ENCODE results near the gene SOD2.
"Not testable (repeated sequence)": the region's sequence is repeated elsewhere in the genome, so short reads cannot be mapped to it uniquely, and the experiment has no call there.

Gene SOD2

DNA sequence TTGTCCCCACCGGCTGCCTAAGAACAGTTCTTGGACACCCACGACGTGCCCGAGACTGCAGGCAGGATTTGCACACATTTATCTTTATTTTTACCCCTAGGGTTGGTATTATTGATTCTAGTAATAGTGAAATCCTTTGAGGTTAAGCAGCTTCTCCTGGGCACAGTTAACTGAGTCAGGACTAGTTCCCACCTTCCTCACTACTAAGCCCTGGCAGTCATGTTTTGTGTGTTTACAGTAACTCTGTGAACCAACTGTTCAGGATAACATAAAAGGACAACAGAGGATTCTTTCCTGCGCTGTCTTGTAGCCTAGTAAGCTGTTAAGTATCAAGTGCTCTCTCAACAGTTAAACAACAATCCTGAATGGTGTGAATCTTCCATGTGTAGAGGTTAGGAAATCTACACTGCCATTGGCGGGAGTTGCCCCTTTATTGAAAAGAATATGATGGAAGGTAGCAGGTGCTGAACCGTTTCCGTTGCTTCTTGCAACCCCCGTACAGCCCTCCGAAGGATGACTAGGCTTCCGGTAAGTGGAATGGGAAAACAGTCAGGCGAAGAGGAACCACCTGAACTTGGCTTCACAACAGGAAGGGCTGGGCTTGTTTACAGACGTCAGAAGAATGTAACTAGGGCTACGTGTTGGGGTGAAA lies 979 bp upstream of the SOD2 start:
- Mint-ChIP-seq H3K4me3 (peak overlapping the region; percentile 91), H3K27ac (peak overlapping the region; percentile 93), H3K9me3 (no peaks in the 10 kb centered on the region), H3K36me3 (peaks cover 9% of the 10 kb centered on the region), H3K27me3 (no peaks in the 10 kb centered on the region), H3K4me1 (peaks cover 42% of the 10 kb centered on the region)
- ATAC-seq: no peak

DNA sequence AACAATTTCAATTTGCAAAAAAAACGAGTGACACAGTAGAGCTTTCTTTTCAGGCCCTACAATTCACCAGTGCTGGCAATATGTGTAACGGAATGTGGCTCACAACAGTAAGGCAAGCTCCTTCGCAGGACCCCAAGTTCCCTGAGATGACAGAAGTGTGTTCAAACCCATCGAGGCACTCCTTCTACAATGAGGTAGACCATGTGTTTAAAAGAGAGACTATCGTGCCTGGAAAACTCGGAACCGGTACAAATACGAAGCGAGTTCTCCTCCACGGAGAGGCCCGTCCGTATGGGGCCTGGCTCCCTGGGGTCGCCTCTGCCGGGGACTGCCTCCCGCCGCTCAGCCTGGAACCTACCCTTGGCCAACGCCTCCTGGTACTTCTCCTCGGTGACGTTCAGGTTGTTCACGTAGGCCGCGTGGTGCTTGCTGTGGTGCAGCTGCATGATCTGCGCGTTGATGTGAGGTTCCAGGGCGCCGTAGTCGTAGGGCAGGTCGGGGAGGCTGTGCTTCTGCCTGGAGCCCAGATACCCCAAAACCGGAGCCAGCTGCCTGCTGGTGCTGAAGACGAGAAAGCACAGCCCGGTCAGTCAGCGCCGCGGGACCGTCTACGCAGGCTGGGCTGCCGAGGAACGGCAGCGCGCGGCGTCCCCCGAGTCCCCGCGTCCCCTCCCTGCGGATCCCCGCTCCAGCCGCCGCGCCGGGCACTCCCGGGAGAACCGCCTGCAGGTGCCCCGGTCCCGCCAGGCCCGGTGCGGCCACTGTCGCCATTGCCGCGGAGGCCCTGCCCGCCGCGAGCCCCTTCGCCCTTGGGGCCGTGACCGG lies 526 bp downstream of the SOD2 start:
- peaks cover 50% of the 10 kb centered on the region for H3K4me1 Mint-ChIP-seq
- ATAC-seq: peak; percentile 74

GRCh38 chr6:159691963-159692287 lies 1.1 kb downstream of the SOD2 start:
- peak overlapping the region; percentile 91 for H3K4me3 Mint-ChIP-seq
- H3K36me3 Mint-ChIP-seq: peaks cover 26% of the 10 kb centered on the region
- H3K27ac Mint-ChIP-seq: peak overlapping the region; percentile 93
- no peak for ATAC-seq
- H3K27me3 Mint-ChIP-seq: no peaks in the 10 kb centered on the region
- H3K4me1 Mint-ChIP-seq: peaks cover 50% of the 10 kb centered on the region
- no peaks in the 10 kb centered on the region for H3K9me3 Mint-ChIP-seq

More for the DNA sequence above, 526 bp downstream of the SOD2 start:
- Mint-ChIP-seq H3K36me3 (peaks cover 21% of the 10 kb centered on the region), H3K4me3 (peak overlapping the region; percentile 91), H3K27me3 (no peaks in the 10 kb centered on the region), H3K9me3 (no peaks in the 10 kb centered on the region), H3K27ac (peak overlapping the region; percentile 93)

GRCh38 chr6:159691133-159691962 lies 1.7 kb downstream of the SOD2 start:
- H3K4me3 Mint-ChIP-seq: peak overlapping the region; percentile 91
- no peaks in the 10 kb centered on the region for H3K27me3 Mint-ChIP-seq
- H3K4me1 Mint-ChIP-seq: peaks cover 50% of the 10 kb centered on the region
- no peaks in the 10 kb centered on the region for H3K9me3 Mint-ChIP-seq
- no peak overlapping the region for H3K27ac Mint-ChIP-seq
- no peak for ATAC-seq
- peaks cover 29% of the 10 kb centered on the region for H3K36me3 Mint-ChIP-seq

GRCh38 chr6:159690135-159690534 lies 2.9 kb downstream of the SOD2 start:
- not testable (repeated sequence) for H3K4me3 Mint-ChIP-seq, H3K27me3 Mint-ChIP-seq, H3K27ac Mint-ChIP-seq, H3K9me3 Mint-ChIP-seq, ATAC-seq
- peaks cover 50% of the 10 kb centered on the region for H3K4me1 Mint-ChIP-seq
- peaks cover 36% of the 10 kb centered on the region for H3K36me3 Mint-ChIP-seq

DNA sequence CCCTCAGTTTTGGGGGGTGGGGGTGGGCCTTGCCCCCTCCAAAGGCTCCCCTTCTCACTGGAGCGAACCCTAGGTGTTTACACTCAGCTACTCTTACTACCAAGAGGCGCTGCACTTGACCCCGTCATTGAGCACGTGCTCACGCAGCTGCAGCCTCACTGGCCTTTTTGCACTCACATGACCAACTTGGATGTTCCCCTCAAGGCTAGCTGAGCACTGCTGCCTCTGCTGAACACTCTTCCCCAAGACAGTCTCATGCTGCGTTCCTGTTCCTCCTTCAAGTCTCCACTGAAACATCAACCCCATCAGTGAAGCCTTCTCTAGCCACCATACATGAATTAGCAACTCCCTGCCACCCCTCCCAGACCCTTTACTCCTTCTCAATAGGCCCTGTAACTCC lies 4.0 kb downstream of the SOD2 start:
- Mint-ChIP-seq H3K27ac (peak overlapping the region; percentile 5), H3K36me3 (peaks cover 36% of the 10 kb centered on the region), H3K27me3 (no peaks in the 10 kb centered on the region), H3K4me3 (no peak overlapping the region), H3K4me1 (peaks cover 38% of the 10 kb centered on the region), H3K9me3 (no peaks in the 10 kb centered on the region)
- no peak for ATAC-seq

DNA sequence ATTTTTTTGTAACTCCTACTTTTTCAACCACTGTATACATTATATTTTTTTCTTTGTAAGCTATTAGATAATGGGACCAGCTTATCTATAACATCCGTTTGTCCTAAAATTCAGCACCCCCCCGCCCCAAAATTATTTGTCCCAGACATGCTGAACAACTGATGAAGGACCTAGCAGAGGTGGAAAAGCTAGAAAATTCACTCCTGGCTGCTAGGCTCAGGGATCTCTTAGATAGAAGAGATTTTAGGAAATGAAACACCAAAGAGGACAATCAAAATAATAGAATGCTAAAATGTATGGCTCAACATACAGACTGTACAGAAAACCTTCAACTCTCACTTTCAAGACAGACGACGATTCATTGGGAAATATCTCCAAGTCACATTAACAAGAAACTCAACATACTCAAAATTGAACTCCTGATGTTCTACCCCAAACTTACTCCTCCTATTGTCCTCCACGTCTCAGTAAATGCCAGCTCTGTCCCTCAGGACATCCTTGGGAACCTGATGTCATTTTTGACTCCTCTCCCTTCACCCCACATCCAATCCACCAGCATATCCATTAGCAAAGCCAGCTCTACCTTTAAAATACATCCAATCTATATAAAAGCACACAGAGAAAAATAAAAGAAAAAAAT lies 4.7 kb downstream of the SOD2 start:
- Mint-ChIP-seq H3K27ac (peak overlapping the region; percentile 5), H3K9me3 (no peaks in the 10 kb centered on the region), H3K27me3 (no peaks in the 10 kb centered on the region), H3K36me3 (peaks cover 36% of the 10 kb centered on the region), H3K4me3 (no peak overlapping the region), H3K4me1 (peaks cover 35% of the 10 kb centered on the region)
- ATAC-seq: no peak

GRCh38 chr6:159687341-159687740 lies 5.7 kb downstream of the SOD2 start:
- no peaks in the 10 kb centered on the region for H3K27me3 Mint-ChIP-seq
- ATAC-seq: no peak
- H3K9me3 Mint-ChIP-seq: no peaks in the 10 kb centered on the region
- H3K4me1 Mint-ChIP-seq: peaks cover 31% of the 10 kb centered on the region
- H3K4me3 Mint-ChIP-seq: no peak overlapping the region
- peaks cover 36% of the 10 kb centered on the region for H3K36me3 Mint-ChIP-seq
- no peak overlapping the region for H3K27ac Mint-ChIP-seq

- H3K27ac Mint-ChIP-seq: no peak overlapping the region
- no peak for ATAC-seq
- no peaks in the 10 kb centered on the region for H3K27me3 Mint-ChIP-seq
- H3K4me3 Mint-ChIP-seq: no peak overlapping the region
- H3K36me3 Mint-ChIP-seq: peaks cover 37% of the 10 kb centered on the region
- no peaks in the 10 kb centered on the region for H3K9me3 Mint-ChIP-seq
- H3K4me1 Mint-ChIP-seq: peaks cover 25% of the 10 kb centered on the region
These were observed 6.3 kb downstream of the SOD2 start for GRCh38 chr6:159686703-159687102.

GRCh38 chr6:159686040-159686439 lies 7.0 kb downstream of the SOD2 start:
- H3K4me3 Mint-ChIP-seq: no peak overlapping the region
- H3K9me3 Mint-ChIP-seq: no peaks in the 10 kb centered on the region
- peaks cover 41% of the 10 kb centered on the region for H3K36me3 Mint-ChIP-seq
- H3K27ac Mint-ChIP-seq: no peak overlapping the region
- H3K27me3 Mint-ChIP-seq: no peaks in the 10 kb centered on the region
- no peak for ATAC-seq
- H3K4me1 Mint-ChIP-seq: peaks cover 18% of the 10 kb centered on the region

- no peak overlapping the region for H3K27ac Mint-ChIP-seq
- H3K9me3 Mint-ChIP-seq: no peaks in the 10 kb centered on the region
- H3K27me3 Mint-ChIP-seq: no peaks in the 10 kb centered on the region
- H3K4me3 Mint-ChIP-seq: no peak overlapping the region
- peaks cover 36% of the 10 kb centered on the region for H3K36me3 Mint-ChIP-seq
- peaks cover 13% of the 10 kb centered on the region for H3K4me1 Mint-ChIP-seq
- ATAC-seq: no peak
These were observed 9.1 kb downstream of the SOD2 start for GRCh38 chr6:159684013-159684304.

GRCh38 chr6:159682810-159683209 lies 10.2 kb downstream of the SOD2 start:
- H3K4me3 Mint-ChIP-seq: no peak overlapping the region
- no peak for ATAC-seq
- H3K27ac Mint-ChIP-seq: no peak overlapping the region
- H3K4me1 Mint-ChIP-seq: peaks cover 6% of the 10 kb centered on the region
- H3K9me3 Mint-ChIP-seq: no peaks in the 10 kb centered on the region
- peaks cover 28% of the 10 kb centered on the region for H3K36me3 Mint-ChIP-seq
- H3K27me3 Mint-ChIP-seq: no peaks in the 10 kb centered on the region

GRCh38 chr6:159682295-159682694 lies 10.7 kb downstream of the SOD2 start:
- Mint-ChIP-seq H3K27me3 (no peaks in the 10 kb centered on the region), H3K4me3 (no peak overlapping the region), H3K9me3 (no peaks in the 10 kb centered on the region), H3K36me3 (peaks cover 23% of the 10 kb centered on the region), H3K27ac (no peak overlapping the region), H3K4me1 (peaks cover 6% of the 10 kb centered on the region)
- ATAC-seq: no peak

GRCh38 chr6:159681191-159681880 lies 11.7 kb downstream of the SOD2 start:
- no peak for ATAC-seq
- Mint-ChIP-seq H3K27me3 (no peaks in the 10 kb centered on the region), H3K27ac (no peak overlapping the region), H3K9me3 (no peaks in the 10 kb centered on the region), H3K4me1 (peaks cover 6% of the 10 kb centered on the region), H3K4me3 (no peak overlapping the region), H3K36me3 (peaks cover 18% of the 10 kb centered on the region)

- peaks cover 6% of the 10 kb centered on the region for H3K4me1 Mint-ChIP-seq
- H3K9me3 Mint-ChIP-seq: no peaks in the 10 kb centered on the region
- no peaks in the 10 kb centered on the region for H3K27me3 Mint-ChIP-seq
- peaks cover 19% of the 10 kb centered on the region for H3K36me3 Mint-ChIP-seq
- no peak for ATAC-seq
- no peak overlapping the region for H3K27ac Mint-ChIP-seq
- no peak overlapping the region for H3K4me3 Mint-ChIP-seq
These were observed 12.9 kb downstream of the SOD2 start for GRCh38 chr6:159680104-159680503.
